OCI-LY7 (cell line): ENCODE measurements around the gene OGFRL1.

Experiments used
- EZH2phosphoT487 ChIP-seq: fragments of 200-600 bp; sonication (generic); IDR thresholded peaks from 2 replicates; pipeline ENCODE4 v1.6.1; 2018; ENCODE audit warnings: low read depth, borderline replicate concordance, mild to moderate bottlenecking, mixed run types, antibody characterized with exemption, low read length, moderate library complexity, mixed read lengths
- TF ChIP-seq, protein P1 (sequence below): fragments of 200-600 bp; sonication (generic); conservative IDR thresholded peaks from 2 replicates; pipeline ENCODE4 v1.5.1; 2014; ENCODE audit warnings: mild to moderate bottlenecking, antibody characterized with exemption, low read length, moderate library complexity, mixed read lengths

DNA sequence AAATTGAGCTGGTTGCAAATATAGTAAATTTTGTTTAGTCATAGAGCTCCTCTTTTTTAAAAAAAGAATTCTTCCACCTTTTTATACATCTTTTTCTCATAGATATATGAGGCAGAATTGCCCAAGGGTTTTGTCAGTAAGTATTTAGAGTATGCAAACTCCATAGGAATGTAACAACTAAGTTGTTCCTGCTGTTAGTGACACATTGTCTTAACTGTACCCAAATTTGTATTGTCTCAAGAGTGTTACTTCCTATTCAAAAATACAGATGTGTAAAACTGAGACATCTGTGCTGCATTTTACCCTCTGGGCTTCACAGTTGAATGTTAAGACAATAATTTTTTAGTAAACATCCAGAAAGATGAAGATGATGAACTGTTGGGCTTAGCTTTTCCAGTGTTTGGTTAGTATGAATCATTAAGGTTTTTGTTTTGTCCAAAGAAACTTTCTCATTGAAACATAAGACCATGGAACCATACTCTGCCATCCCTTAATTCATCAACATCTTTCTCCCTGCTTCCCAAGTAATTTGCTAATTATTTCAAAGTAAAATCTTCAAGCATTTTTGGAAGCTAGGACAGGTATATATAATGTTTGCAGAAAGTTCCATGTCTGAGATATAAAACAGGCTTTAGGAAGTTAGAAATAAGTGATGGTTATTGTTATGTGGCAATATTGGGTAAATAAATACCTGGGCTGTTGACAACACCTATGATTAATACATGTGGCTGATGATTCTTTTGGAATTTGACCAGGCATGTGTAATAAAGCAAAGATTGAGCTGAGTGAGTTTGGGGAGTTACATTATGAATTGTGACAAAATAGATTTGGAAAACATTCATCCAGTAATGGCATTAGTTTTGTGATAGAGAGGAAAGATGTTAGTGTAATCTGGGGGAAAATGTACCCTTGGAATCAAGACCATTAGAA lies 11.2 kb downstream of the OGFRL1 start:
- TF ChIP-seq, protein P1, sequence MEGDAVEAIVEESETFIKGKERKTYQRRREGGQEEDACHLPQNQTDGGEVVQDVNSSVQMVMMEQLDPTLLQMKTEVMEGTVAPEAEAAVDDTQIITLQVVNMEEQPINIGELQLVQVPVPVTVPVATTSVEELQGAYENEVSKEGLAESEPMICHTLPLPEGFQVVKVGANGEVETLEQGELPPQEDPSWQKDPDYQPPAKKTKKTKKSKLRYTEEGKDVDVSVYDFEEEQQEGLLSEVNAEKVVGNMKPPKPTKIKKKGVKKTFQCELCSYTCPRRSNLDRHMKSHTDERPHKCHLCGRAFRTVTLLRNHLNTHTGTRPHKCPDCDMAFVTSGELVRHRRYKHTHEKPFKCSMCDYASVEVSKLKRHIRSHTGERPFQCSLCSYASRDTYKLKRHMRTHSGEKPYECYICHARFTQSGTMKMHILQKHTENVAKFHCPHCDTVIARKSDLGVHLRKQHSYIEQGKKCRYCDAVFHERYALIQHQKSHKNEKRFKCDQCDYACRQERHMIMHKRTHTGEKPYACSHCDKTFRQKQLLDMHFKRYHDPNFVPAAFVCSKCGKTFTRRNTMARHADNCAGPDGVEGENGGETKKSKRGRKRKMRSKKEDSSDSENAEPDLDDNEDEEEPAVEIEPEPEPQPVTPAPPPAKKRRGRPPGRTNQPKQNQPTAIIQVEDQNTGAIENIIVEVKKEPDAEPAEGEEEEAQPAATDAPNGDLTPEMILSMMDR, result no peak
- no peak for TF ChIP-seq EZH2phosphoT487
